Astrocyte of the spinal cord (primary cell): Measurements from ENCODE around the gene ERN1.

Source experiments
- DNase-seq: peaks from one replicate; pipeline ENCODE4 v3.0.0; 2011; ENCODE audit warnings: low read depth, low spot score
- H3K4me3 ChIP-seq: 2 replicates; pipeline ENCODE4 v1.5.1; 2011; ENCODE audit warnings: low read depth, mild to moderate bottlenecking, low read length, moderate library complexity
- in situ Hi-C: cut with HindIII; loops from 2 replicates; pipeline ENCODE4 v1.10.0; 2017; ENCODE audit warnings: low sequenced_read_pairs
- TF ChIP-seq, protein P1 (sequence below): IDR thresholded peaks from 2 replicates; pipeline ENCODE4 v1.5.1; 2012; ENCODE audit warnings: low read depth, mild to moderate bottlenecking, low read length, inconsistent platforms

Gene ERN1

DNA sequence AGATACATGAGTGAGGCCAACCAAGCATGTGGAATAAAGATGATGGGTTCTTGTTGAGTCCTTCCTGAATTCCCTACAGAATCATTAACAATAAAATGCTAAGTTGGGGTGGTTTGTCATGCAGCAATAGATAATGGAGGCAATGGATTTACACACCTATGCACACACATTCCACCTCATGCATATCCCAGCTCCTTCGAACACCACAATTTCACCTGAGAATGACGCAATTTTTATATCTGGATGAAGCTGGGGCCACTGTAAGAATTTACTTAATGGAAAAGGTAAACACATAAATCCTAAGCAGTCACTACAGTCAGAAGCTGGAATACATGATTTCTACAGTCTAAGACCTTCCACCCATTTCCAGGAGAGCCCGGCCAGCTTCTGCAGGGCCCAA is 59.7 kb downstream of the ERN1 start:
- DNase-seq, result no peak
- TF ChIP-seq, protein P1, sequence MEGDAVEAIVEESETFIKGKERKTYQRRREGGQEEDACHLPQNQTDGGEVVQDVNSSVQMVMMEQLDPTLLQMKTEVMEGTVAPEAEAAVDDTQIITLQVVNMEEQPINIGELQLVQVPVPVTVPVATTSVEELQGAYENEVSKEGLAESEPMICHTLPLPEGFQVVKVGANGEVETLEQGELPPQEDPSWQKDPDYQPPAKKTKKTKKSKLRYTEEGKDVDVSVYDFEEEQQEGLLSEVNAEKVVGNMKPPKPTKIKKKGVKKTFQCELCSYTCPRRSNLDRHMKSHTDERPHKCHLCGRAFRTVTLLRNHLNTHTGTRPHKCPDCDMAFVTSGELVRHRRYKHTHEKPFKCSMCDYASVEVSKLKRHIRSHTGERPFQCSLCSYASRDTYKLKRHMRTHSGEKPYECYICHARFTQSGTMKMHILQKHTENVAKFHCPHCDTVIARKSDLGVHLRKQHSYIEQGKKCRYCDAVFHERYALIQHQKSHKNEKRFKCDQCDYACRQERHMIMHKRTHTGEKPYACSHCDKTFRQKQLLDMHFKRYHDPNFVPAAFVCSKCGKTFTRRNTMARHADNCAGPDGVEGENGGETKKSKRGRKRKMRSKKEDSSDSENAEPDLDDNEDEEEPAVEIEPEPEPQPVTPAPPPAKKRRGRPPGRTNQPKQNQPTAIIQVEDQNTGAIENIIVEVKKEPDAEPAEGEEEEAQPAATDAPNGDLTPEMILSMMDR, result no peak
- H3K4me3 ChIP-seq, result no peak overlapping the region
- in situ Hi-C loops, result no loop called here

- in situ Hi-C loops, result no loop called here
- TF ChIP-seq, protein P1, result no peak
- H3K4me3 ChIP-seq, result no peak overlapping the region
Observed at GRCh38 chr17:64069143-64069542, 60.8 kb downstream of the ERN1 start.

GRCh38 chr17:64067657-64068056 is 62.3 kb downstream of the ERN1 start:
- no peak for DNase-seq
- TF ChIP-seq, protein P1, result no peak
- in situ Hi-C loops, result no loop called here
- H3K4me3 ChIP-seq, result no peak overlapping the region

More at GRCh38 chr17:64069143-64069542, 60.8 kb downstream of the ERN1 start:
- no peak for DNase-seq

GRCh38 chr17:64066716-64067115 is 63.2 kb downstream of the ERN1 start:
- in situ Hi-C loops, result no loop called here
- no peak overlapping the region for H3K4me3 ChIP-seq
- TF ChIP-seq, protein P1, result no peak
- no peak for DNase-seq

GRCh38 chr17:64065161-64065560 is 64.8 kb downstream of the ERN1 start:
- no peak for DNase-seq
- in situ Hi-C loops, result no loop called here
- H3K4me3 ChIP-seq, result no peak overlapping the region
- TF ChIP-seq, protein P1, result no peak

GRCh38 chr17:64064331-64064730 is 65.6 kb downstream of the ERN1 start:
- no peak overlapping the region for H3K4me3 ChIP-seq
- TF ChIP-seq, protein P1, result no peak
- in situ Hi-C loops, result no loop called here
- no peak for DNase-seq

- H3K4me3 ChIP-seq, result no peak overlapping the region
- TF ChIP-seq, protein P1, result peak; percentile 53
- DNase-seq, result no peak
- in situ Hi-C loops, result no loop called here
Observed at GRCh38 chr17:64063766-64064224, 66.1 kb downstream of the ERN1 start.
